HEK293T (cell line): ENCODE data around the gene OR13C3.

ENCODE experiments used
- CTCF ChIA-PET: fragments of 350-600 bp; formaldehyde crosslinking; extraction: SDS; loops from one replicate; lab custom pipeline; 2021; ENCODE audit warnings: antibody characterized with exemption, inconsistent platforms; lab: Yijun Ruan, JAX
- POLR2A ChIA-PET: fragments of 350-600 bp; formaldehyde crosslinking; extraction: SDS; loops from one replicate; lab custom pipeline; 2020; ENCODE audit warnings: antibody characterized with exemption, inconsistent platforms; lab: Yijun Ruan, JAX
- DNase-seq: peaks from one replicate; pipeline ENCODE4 v3.0.0; 2012; ENCODE audit warnings: mixed read lengths; ENCODE audit errors: extremely low spot score
- ARNT ChIP-seq: fragments of 450-650 bp; IDR thresholded peaks from 2 replicates; pipeline ENCODE4 v1.6.1; 2017; ENCODE audit warnings: mild to moderate bottlenecking
- BHLHE40 ChIP-seq: fragments of 450-650 bp; IDR thresholded peaks from 2 replicates; pipeline ENCODE4 v1.6.1; 2016; ENCODE audit warnings: mild to moderate bottlenecking, moderate library complexity, borderline replicate concordance
- CTBP1 ChIP-seq: fragments of 450-650 bp; IDR thresholded peaks from 2 replicates; pipeline ENCODE4 v1.6.1; 2016; ENCODE audit warnings: borderline replicate concordance
- ELF4 ChIP-seq: fragments of 450-650 bp; IDR thresholded peaks from 2 replicates; pipeline ENCODE4 v1.6.1; 2017; ENCODE audit warnings: antibody characterized with exemption
- FOXA1 ChIP-seq: fragments of 450-650 bp; IDR thresholded peaks from 2 replicates; pipeline ENCODE4 v1.6.1; 2016; ENCODE audit warnings: mild to moderate bottlenecking
- FOXK2 ChIP-seq: fragments of 450-650 bp; IDR thresholded peaks from 2 replicates; pipeline ENCODE4 v1.6.1; 2016; ENCODE audit warnings: mild to moderate bottlenecking
- FOXM1 ChIP-seq: fragments of 450-650 bp; IDR thresholded peaks from 2 replicates; pipeline ENCODE4 v1.6.1; 2017; ENCODE audit warnings: mild to moderate bottlenecking, borderline replicate concordance
- HDGF ChIP-seq: fragments of 450-650 bp; IDR thresholded peaks from 2 replicates; pipeline ENCODE4 v1.6.1; 2017; ENCODE audit warnings: antibody characterized with exemption, borderline replicate concordance
- L3MBTL2 ChIP-seq: fragments of 450-650 bp; conservative IDR thresholded peaks from 2 replicates; pipeline ENCODE4 v1.6.1; 2016; ENCODE audit warnings: mild to moderate bottlenecking
- LEF1 ChIP-seq: fragments of 450-650 bp; IDR thresholded peaks from 2 replicates; pipeline ENCODE4 v1.6.1; 2017; ENCODE audit warnings: mild to moderate bottlenecking, borderline replicate concordance
- NFRKB ChIP-seq: fragments of 450-650 bp; IDR thresholded peaks from 2 replicates; pipeline ENCODE4 v1.6.1; 2016; ENCODE audit warnings: mild to moderate bottlenecking, moderate library complexity
- PKNOX1 ChIP-seq: fragments of 450-650 bp; IDR thresholded peaks from 2 replicates; pipeline ENCODE4 v1.6.1; 2016
- SP1 ChIP-seq: fragments of 450-650 bp; IDR thresholded peaks from 2 replicates; pipeline ENCODE4 v1.6.1; 2017
- SUZ12 ChIP-seq: fragments of 450-650 bp; IDR thresholded peaks from 2 replicates; pipeline ENCODE4 v1.6.1; 2016; ENCODE audit warnings: mild to moderate bottlenecking
- TARDBP ChIP-seq: fragments of 450-650 bp; IDR thresholded peaks from 2 replicates; pipeline ENCODE4 v1.6.1; 2016
- ZNF384 ChIP-seq: fragments of 450-650 bp; IDR thresholded peaks from 2 replicates; pipeline ENCODE4 v1.6.1; 2016

The OR13C3 gene

GRCh38 chr9:104568868-104569267, 32.2 kb upstream of the OR13C3 start, which contains the start of gene OR13C8:
Gene OR13C8, plus strand, starts transcription at chr9:104569168. Its CDS starts 0 bp downstream, at chr9:104569168.
- no peak for TF ChIP-seq SUZ12
- no peak for TF ChIP-seq NFRKB
- TF ChIP-seq HDGF, result no peak
- TF ChIP-seq FOXK2, result no peak
- no peak for TF ChIP-seq SP1
- no peak for TF ChIP-seq CTBP1
- TF ChIP-seq ARNT, result no peak
- no peak for TF ChIP-seq FOXM1
- no peak for TF ChIP-seq FOXA1
- TF ChIP-seq PKNOX1, result no peak
- TF ChIP-seq ZNF384, result no peak

GRCh38 chr9:104564358-104564757, 27.7 kb upstream of the OR13C3 start:
- TF ChIP-seq NFRKB (no peak), L3MBTL2 (no peak), SP1 (no peak), ELF4 (no peak), FOXK2 (no peak), CTBP1 (no peak), SUZ12 (no peak)
- no peak for DNase-seq
- CTCF ChIA-PET, result no interaction called here
- POLR2A ChIA-PET, result no interaction called here

More at GRCh38 chr9:104568868-104569267, 32.2 kb upstream of the OR13C3 start, which contains the start of gene OR13C8:
- POLR2A ChIA-PET, result no interaction called here
- CTCF ChIA-PET, result no interaction called here
- DNase-seq, result no peak

GRCh38 chr9:104556830-104557634, 20.4 kb upstream of the OR13C3 start:
- CTCF ChIA-PET, result no interaction called here
- no peak for DNase-seq
- no peak for TF ChIP-seq PKNOX1
- TF ChIP-seq SP1, result no peak
- TF ChIP-seq BHLHE40, result no peak
- no peak for TF ChIP-seq ELF4
- no peak for TF ChIP-seq FOXK2
- no peak for TF ChIP-seq LEF1
- TF ChIP-seq FOXM1, result no peak
- TF ChIP-seq ARNT, result no peak
- TF ChIP-seq HDGF, result no peak
- TF ChIP-seq TARDBP, result no peak
- no peak for TF ChIP-seq CTBP1
- TF ChIP-seq NFRKB, result no peak
- TF ChIP-seq FOXA1, result no peak
- no peak for TF ChIP-seq SUZ12
- no peak for TF ChIP-seq L3MBTL2
- POLR2A ChIA-PET, result no interaction called here

DNA sequence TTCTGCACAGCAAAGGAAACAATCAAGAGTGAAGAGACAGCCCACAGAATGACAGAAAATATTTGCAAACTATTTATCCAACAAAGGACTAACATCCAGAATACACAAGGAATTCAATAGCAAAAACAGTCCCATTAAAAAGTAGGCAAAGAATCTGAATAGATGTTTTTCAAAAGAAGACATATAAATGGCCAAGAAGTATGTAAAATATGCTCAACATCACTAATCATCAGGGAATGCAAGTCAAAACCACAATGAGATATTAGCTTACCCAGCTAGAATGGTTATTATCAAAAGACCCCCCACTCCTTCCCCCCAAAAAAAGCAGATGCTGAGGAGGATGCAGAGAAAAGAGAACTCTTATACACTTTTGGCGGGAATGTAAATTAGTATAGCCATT, 18.9 kb upstream of the OR13C3 start:
- ChIA-PET POLR2A (no interaction called here), CTCF (no interaction called here)
- DNase-seq, result no peak
- TF ChIP-seq CTBP1, result no peak
- no peak for TF ChIP-seq SP1
- no peak for TF ChIP-seq PKNOX1

DNA sequence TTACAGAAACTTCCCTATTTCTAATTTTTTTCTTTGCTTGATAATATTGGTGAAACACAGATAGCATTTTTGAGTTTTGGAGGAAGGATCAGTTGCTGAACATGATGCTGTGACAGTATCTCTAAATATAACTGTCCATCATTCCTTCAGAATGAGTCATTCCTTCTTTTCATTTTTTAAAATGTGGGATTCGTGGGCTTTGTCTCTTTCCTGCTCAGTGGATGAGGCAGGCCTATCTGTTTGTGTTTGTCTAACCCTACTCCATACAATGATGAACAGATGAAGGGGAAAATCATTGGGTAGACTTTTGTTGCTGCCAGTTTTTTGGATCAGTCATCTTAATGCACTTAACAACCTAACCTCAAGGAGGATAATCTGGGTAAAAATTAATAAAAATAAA, 16.6 kb upstream of the OR13C3 start:
- POLR2A ChIA-PET, result no interaction called here
- DNase-seq, result no peak
- CTCF ChIA-PET, result no interaction called here
- TF ChIP-seq CTBP1 (no peak), BHLHE40 (no peak), TARDBP (no peak), LEF1 (no peak), ARNT (no peak), FOXA1 (no peak), PKNOX1 (no peak), SUZ12 (no peak), NFRKB (no peak), ELF4 (no peak), FOXK2 (no peak), L3MBTL2 (no peak), FOXM1 (no peak), ZNF384 (no peak), HDGF (no peak), SP1 (no peak)
